Neuronal stem cell (in vitro differentiated cells): ENCODE data around the gene ZFYVE28.

Experiments
- DNase-seq: peaks from one replicate; pipeline ENCODE4 v3.0.0-alpha.2; 2013; ENCODE audit warnings: low spot score
- H2AFZ ChIP-seq: one replicate; pipeline ENCODE4 v1.6.1; 2013; ENCODE audit warnings: mild to moderate bottlenecking, low read length, inconsistent platforms
- H2AK5ac ChIP-seq: 2 replicates; pipeline ENCODE4 v1.6.1; 2013; ENCODE audit warnings: low read depth, mild to moderate bottlenecking, inconsistent platforms, low read length, moderate library complexity, mixed read lengths
- H2BK120ac ChIP-seq: 2 replicates; pipeline ENCODE4 v1.6.1; 2013; ENCODE audit warnings: low read depth, mild to moderate bottlenecking, inconsistent platforms, low read length, moderate library complexity, mixed read lengths
- H2BK12ac ChIP-seq: one replicate; pipeline ENCODE4 v1.6.1; 2013; ENCODE audit warnings: low read length, inconsistent platforms
- H2BK15ac ChIP-seq: 2 replicates; pipeline ENCODE4 v1.6.1; 2013; ENCODE audit warnings: mild to moderate bottlenecking, low read length, inconsistent platforms, mixed read lengths
- H2BK5ac ChIP-seq: one replicate; pipeline ENCODE4 v1.6.1; 2013; ENCODE audit warnings: inconsistent platforms, mild to moderate bottlenecking, low read length, moderate library complexity
- H3K14ac ChIP-seq: one replicate; pipeline ENCODE4 v1.6.1; 2013; ENCODE audit warnings: low read length, inconsistent platforms
- H3K18ac ChIP-seq: 2 replicates; pipeline ENCODE4 v1.6.1; 2013; ENCODE audit warnings: low read length, inconsistent platforms
- H3K23ac ChIP-seq: 2 replicates; pipeline ENCODE4 v1.6.1; 2013; ENCODE audit warnings: low read depth, mild to moderate bottlenecking, mixed read lengths, low read length, inconsistent platforms; ENCODE audit not compliant: poor library complexity
- H3K27ac ChIP-seq: replicated peaks from 3 replicates; pipeline ENCODE4 v1.5.1; 2013; ENCODE audit warnings: low read length, inconsistent platforms
- H3K27me3 ChIP-seq, 3 experiments: 2 replicates each; pipeline ENCODE4 v1.6.1; 2013; ENCODE audit warnings: low read length in 3 of 3, mild to moderate bottlenecking in 2 of 3, inconsistent platforms in 1 of 3, low read depth in 1 of 3, mixed read lengths in 1 of 3, moderate library complexity in 1 of 3; ENCODE audit not compliant: control insufficient read depth in 3 of 3, insufficient read depth in 3 of 3
- H3K36me3 ChIP-seq, 2 donors: replicated peaks in 1 of 2; 2 replicates each; pipeline ENCODE4 v1.6.1; 2013; ENCODE audit warnings: low read length in 2 of 2; ENCODE audit not compliant: control insufficient read depth in 2 of 2, insufficient read depth in 2 of 2
- H3K4ac ChIP-seq: 2 replicates; pipeline ENCODE4 v1.6.1; 2013; ENCODE audit warnings: inconsistent platforms, mild to moderate bottlenecking, low read length, moderate library complexity
- H3K4me1 ChIP-seq, 2 donors: 1 replicate in 1 of 2; 2 replicates in 1 of 2; pipeline ENCODE4 v1.6.1; 2013; ENCODE audit warnings: low read length in 2 of 2, low read depth in 1 of 2; ENCODE audit not compliant: control insufficient read depth in 2 of 2, insufficient read depth in 1 of 2
- H3K4me2 ChIP-seq: one replicate; pipeline ENCODE4 v1.6.1; 2013; ENCODE audit warnings: mild to moderate bottlenecking, low read length, inconsistent platforms; ENCODE audit not compliant: insufficient read depth, poor library complexity, severe bottlenecking
- H3K4me3 ChIP-seq, 2 donors: 2 replicates each; pipeline ENCODE4 v1.5.1; 2013; ENCODE audit warnings: low read length in 2 of 2, mild to moderate bottlenecking in 2 of 2, inconsistent platforms in 1 of 2, moderate library complexity in 1 of 2
- H3K79me1 ChIP-seq: one replicate; pipeline ENCODE4 v1.6.1; 2013; ENCODE audit warnings: low read depth, mild to moderate bottlenecking, inconsistent platforms, low read length, moderate library complexity
- H3K9ac ChIP-seq: one replicate; pipeline ENCODE4 v1.6.1; 2013; ENCODE audit warnings: mild to moderate bottlenecking, low read depth, low read length, inconsistent platforms; ENCODE audit not compliant: poor library complexity
- H3K9me3 ChIP-seq, 2 donors: replicated peaks in 1 of 2; 2 replicates each; pipeline versions ENCODE3 to v1.6.1; 2013; ENCODE audit warnings: low read length in 2 of 2, mild to moderate bottlenecking in 2 of 2, inconsistent platforms in 1 of 2, low read depth in 1 of 2, mixed read lengths in 1 of 2, moderate library complexity in 1 of 2; ENCODE audit not compliant: control insufficient read depth in 2 of 2, insufficient read depth in 1 of 2
- H4K8ac ChIP-seq: one replicate; pipeline ENCODE4 v1.6.1; 2013; ENCODE audit warnings: low read depth, mild to moderate bottlenecking, inconsistent platforms, low read length, moderate library complexity
- H4K91ac ChIP-seq: one replicate; pipeline ENCODE4 v1.6.1; 2013; ENCODE audit warnings: low read length, low read depth, mild to moderate bottlenecking, inconsistent platforms; ENCODE audit not compliant: poor library complexity
- WGBS, 2 donors: extraction: QIAGEN DNeasy Blood & Tissue Kit; methylation state at CpG; one replicate each; pipeline ENCODE4 v1.1.7; 2013; ENCODE audit warnings: missing lambda C conversion rate in 2 of 2, mixed read lengths in 1 of 2; ENCODE audit not compliant: insufficient read length in 2 of 2, insufficient replicate concordance in 1 of 2; ENCODE audit errors: extremely low coverage in 2 of 2; 5-methylcytosine and 5-hydroxymethylcytosine counted together

Gene ZFYVE28

GRCh38 chr4:2236944-2237666 lies 181.3 kb downstream of the ZFYVE28 start:
- DNase-seq = no peak
- H3K4me1 ChIP-seq = peaks cover 1 to 15% of the 10 kb centered on the region in 2 donors
- no peak overlapping the region for H4K8ac ChIP-seq
- no peak overlapping the region for H3K4me2 ChIP-seq
- no peak overlapping the region for H2BK12ac ChIP-seq
- H3K79me1 ChIP-seq = peaks cover 4% of the 10 kb centered on the region
- no CpG with 5 or more reads among the region's 3 CpGs for WGBS, 2 donors
- H3K4me3 ChIP-seq = no peak overlapping the region
- no peak overlapping the region for H2BK15ac ChIP-seq
- H2AK5ac ChIP-seq = no peak overlapping the region
- no peak overlapping the region for H3K23ac ChIP-seq
- no peaks in the 10 kb centered on the region for H3K27me3 ChIP-seq
- H2AFZ ChIP-seq = no peak overlapping the region
- no peak overlapping the region for H3K4ac ChIP-seq
- H2BK120ac ChIP-seq = no peak overlapping the region
- H3K27ac ChIP-seq = no peak overlapping the region
- peaks cover 5 to 79% of the 10 kb centered on the region in 2 donors for H3K36me3 ChIP-seq
- no peak overlapping the region for H3K9ac ChIP-seq
- H4K91ac ChIP-seq = no peak overlapping the region
- H3K9me3 ChIP-seq = no peaks in the 10 kb centered on the region
- H3K14ac ChIP-seq = no peak overlapping the region
- H3K18ac ChIP-seq = no peak overlapping the region
- H2BK5ac ChIP-seq = no peak overlapping the region

GRCh38 chr4:2231082-2231481 lies 187.4 kb downstream of the ZFYVE28 start:
- Histone ChIP-seq H3K14ac (no peak overlapping the region), H2BK120ac (no peak overlapping the region), H3K4me3 (no peak overlapping the region), H3K36me3 (peaks cover 3 to 76% of the 10 kb centered on the region in 2 donors), H3K18ac (no peak overlapping the region), H2AK5ac (no peak overlapping the region), H3K9ac (no peak overlapping the region), H3K27me3 (no peaks in the 10 kb centered on the region), H2BK5ac (no peak overlapping the region), H4K8ac (no peak overlapping the region), H2BK15ac (no peak overlapping the region), H2BK12ac (no peak overlapping the region), H3K79me1 (no peaks in the 10 kb centered on the region), H3K23ac (no peak overlapping the region), H3K9me3 (no peaks in the 10 kb centered on the region), H3K27ac (no peak overlapping the region), H3K4me2 (no peak overlapping the region), H3K4ac (no peak overlapping the region), H2AFZ (no peak overlapping the region), H3K4me1 (no peaks in the 10 kb centered on the region), H4K91ac (no peak overlapping the region)
- no peak for DNase-seq
- WGBS, 2 donors = no CpG with 5 or more reads among the region's 6 CpGs

GRCh38 chr4:2226261-2226660 lies 192.2 kb downstream of the ZFYVE28 start:
- Histone ChIP-seq H3K14ac (no peak overlapping the region), H3K18ac (no peak overlapping the region), H4K8ac (no peak overlapping the region), H2AFZ (no peak overlapping the region), H3K27me3 (no peaks in the 10 kb centered on the region), H4K91ac (no peak overlapping the region), H3K79me1 (no peaks in the 10 kb centered on the region), H3K9me3 (no peaks in the 10 kb centered on the region), H3K4me1 (no peaks in the 10 kb centered on the region), H3K27ac (no peak overlapping the region), H2BK5ac (no peak overlapping the region), H3K36me3 (peaks cover 0 to 34% of the 10 kb centered on the region in 2 donors), H3K9ac (no peak overlapping the region), H2BK15ac (no peak overlapping the region), H2AK5ac (no peak overlapping the region), H3K4me2 (no peak overlapping the region), H3K4me3 (no peak overlapping the region), H2BK12ac (no peak overlapping the region), H3K23ac (no peak overlapping the region), H2BK120ac (no peak overlapping the region), H3K4ac (no peak overlapping the region)
- no CpG with 5 or more reads among the region's 2 CpGs for WGBS, 2 donors
- no peak for DNase-seq

GRCh38 chr4:2222838-2223237 lies 195.6 kb downstream of the ZFYVE28 start:
- Histone ChIP-seq H3K4ac (no peak overlapping the region), H3K79me1 (no peaks in the 10 kb centered on the region), H4K8ac (no peak overlapping the region), H2AK5ac (no peak overlapping the region), H3K9ac (no peak overlapping the region), H3K4me1 (no peaks in the 10 kb centered on the region), H2BK12ac (no peak overlapping the region), H2AFZ (no peak overlapping the region), H4K91ac (no peak overlapping the region), H3K36me3 (peaks cover 0 to 20% of the 10 kb centered on the region in 2 donors), H2BK15ac (no peak overlapping the region), H3K9me3 (no peaks in the 10 kb centered on the region), H3K23ac (no peak overlapping the region), H3K4me2 (no peak overlapping the region), H3K14ac (no peak overlapping the region), H2BK120ac (no peak overlapping the region), H3K18ac (no peak overlapping the region), H3K4me3 (no peak overlapping the region), H3K27me3 (no peaks in the 10 kb centered on the region), H3K27ac (no peak overlapping the region), H2BK5ac (no peak overlapping the region)
- WGBS, 2 donors = no CpG with 5 or more reads among the region's 2 CpGs
- no peak for DNase-seq
